Daoy (cell line): ENCODE measurements around the gene PFKFB4. TPM values are rescaled to one million over a fixed set of nuclear protein-coding genes. Genes with fewer than 3 reads are reported as not detected.
A peak's percentile ranks its signal among the peaks of the same experiment; 100 is the strongest.
"Not testable (repeated sequence)": the region's sequence is repeated elsewhere in the genome, so short reads cannot be mapped to it uniquely, and the experiment has no call there.

ENCODE experiments used
- DNase-seq: peaks from one replicate; pipeline ENCODE4 v3.0.0-alpha.2; 2015; ENCODE audit warnings: low read depth
- total RNA-seq: library from RNA; depleted of rRNA; stranded (reverse); fragments of >200 nt; shearing (Covaris generic); gene quantifications from 2 replicates; pipeline ENCODE4 v1.2.3, GENCODE V29; 2014

PFKFB4 gene
- total RNA-seq, 1 experiment from 2014 or later, result 6.9 TPM

DNA sequence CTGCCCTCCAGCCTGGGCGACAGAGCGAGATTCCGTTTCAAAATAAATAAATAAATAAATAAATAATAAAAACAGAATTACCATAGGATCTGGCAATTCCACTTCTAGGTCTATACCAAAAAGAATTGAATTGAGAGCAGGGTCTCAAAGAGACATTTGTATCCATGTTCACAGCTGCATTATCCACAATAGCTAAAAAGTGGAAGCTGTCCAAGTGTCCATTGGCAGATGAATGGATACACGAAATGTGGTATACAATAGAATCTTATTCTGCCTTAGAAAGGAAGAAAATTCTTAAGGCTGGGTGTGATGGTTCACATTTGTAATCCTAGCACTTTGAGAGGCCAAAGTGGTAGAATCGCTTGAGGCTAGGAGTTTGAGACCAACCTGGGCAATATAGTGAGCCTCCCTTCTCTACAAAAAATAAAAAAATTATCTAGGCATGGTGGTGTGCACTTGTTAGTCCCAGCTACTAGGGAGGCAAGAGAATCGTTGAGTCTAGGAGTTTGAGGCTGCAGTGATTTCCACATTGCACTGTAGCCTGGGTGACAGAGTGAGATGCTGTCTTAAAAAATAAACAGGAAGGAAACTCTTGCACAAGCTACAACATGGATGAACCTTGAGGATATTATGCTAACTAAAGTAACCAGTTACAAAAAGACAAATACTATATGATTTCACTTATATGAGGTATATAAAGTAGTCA lies 24.2 kb downstream of the PFKFB4 start:
- no peak for DNase-seq

DNA sequence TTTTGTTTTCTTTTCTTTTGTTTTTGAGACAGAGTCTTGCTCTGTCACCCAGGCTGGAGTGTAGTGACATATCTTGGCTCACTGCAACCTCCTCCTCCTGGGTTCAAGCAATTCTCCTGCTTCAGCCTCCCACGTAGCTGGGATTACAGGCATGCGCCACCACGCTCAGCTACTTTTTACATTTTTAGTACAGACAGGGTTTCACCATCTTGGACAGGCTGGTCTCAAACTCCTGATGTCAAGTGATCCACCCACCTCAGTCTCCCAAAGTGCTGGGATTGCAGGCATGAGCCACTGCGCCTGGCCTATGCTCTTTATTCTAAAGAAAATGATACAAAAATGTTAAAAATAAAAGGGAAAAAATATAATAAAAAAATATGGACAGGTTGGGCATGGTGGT lies 25.9 kb downstream of the PFKFB4 start:
- not testable (repeated sequence) for DNase-seq

DNA sequence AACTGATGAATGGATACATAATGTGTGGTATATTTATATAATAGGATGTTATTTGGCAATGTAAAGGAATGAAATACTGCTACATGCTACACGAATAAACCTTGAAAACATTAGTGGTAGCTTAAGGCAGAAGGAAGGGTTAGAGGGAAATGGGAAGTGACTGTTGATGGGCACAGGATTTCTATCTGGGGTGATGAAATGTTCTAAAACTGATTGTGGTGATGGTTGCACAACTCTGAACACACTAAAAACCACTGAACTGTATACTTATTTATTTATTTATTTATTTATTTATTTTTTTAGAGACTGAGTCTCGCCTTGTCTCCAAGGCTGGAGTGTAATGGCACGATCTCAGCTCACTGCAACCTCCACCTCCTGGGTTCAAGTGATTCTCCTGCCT lies 27.8 kb downstream of the PFKFB4 start:
- no peak for DNase-seq

DNA sequence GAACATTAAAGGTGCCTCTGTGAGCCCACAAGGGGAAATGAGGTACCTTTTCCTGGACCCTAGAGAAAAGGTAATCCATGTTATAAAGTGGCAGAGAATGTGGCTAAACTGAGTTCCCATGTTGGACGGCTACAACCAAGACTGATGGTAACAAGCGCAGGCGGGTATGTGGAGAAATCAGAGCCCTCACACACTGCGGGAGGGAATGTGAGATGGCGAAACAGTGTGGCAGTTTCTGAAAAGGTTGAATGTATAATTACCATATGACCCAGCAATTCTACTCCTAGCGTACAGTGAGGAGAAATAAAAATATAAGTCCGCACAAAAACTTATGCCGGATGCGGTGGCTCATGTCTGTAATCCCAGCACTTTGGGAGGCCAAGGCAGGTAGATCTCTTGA lies 28.6 kb downstream of the PFKFB4 start:
- no peak for DNase-seq

DNA sequence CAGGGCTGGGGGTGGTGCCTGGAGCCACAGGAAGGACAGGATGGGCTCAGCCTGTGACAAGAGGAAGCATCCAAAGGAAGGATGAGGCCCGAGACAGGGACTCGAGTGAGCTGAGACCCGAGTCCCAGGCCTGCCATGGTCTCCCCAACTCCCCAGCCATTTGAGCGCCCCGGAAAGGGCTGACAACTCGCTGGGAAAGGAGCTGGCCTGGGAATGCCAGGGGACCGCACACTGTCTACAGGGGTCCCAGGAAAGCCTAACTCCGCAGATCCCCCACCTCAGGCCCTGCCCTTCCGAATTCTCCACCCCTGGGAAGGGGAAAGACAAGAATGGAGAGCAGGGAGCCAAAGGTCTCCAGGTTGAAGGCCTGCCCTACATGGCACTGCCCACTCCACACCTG lies 31.6 kb downstream of the PFKFB4 start:
- no peak for DNase-seq

DNA sequence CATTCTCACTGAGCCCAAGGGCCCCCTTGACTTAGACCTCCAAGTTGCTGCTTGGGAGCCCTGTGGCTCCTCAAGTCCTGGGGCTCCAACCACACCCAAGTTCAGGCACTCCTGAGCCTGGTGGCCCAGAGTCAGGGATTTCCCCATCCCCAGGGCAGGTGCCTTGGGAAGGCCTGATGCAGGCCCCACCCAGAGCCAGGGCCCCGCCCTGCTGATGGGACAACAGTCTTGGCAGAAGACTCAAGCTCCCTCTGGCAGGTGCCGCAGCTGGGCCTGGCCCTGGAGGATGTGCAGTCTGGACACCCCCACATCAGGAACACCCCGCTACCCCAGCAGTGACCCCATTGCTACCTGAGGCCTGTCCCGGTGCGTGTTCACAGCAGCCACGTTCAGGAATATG lies 35.0 kb downstream of the PFKFB4 start:
- DNase-seq, result no peak

DNA sequence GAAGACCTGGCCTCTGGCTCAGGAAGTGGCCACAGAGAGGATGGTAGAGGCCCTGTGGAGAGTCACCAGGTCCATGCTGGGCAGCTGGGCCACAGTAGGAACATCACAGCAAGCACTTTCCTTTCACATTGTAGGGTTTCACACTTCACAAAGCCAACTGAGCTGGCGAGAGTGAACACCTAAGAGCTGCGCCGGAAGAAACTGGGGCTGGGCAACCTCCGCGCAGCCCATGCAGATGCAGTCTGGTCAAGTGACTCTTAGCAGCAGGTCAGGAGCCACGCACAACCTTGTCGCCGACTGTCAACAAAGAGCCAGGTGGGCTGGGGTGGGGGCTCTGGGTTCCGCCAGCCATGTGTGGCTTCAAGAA lies 37.3 kb downstream of the PFKFB4 start:
- DNase-seq, result no peak

DNA sequence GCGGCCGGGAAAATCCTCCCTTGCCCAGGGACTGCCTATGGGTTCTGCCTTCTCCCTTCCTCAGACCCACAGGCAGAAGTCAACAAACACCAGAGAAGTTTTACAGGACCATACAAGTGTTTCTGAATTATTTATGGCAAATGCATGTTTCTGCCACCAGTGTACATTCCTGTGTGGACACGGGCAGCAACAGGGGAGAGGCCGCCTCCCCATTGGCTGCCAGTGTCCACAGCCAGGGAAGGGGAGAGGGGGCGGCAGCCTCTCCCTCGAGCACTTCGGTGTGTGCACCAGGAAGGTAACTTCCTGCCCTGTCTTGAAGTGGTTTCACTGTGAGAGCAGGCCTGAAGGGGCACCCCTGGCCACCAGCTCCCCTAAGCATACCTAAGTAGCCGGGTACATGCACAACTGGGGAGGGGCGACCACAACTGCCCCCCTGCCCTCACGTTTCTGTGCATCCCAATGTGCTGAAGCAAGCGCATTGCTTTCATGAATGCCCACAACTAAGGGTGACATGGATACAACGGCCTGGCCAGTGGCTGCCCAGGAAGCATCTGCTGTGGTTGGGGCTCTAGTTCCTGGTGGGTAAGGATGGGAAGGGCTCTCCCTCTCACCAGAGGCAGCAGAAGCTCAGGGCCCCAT lies 37.8 kb downstream of the PFKFB4 start:
- DNase-seq, result no peak

DNA sequence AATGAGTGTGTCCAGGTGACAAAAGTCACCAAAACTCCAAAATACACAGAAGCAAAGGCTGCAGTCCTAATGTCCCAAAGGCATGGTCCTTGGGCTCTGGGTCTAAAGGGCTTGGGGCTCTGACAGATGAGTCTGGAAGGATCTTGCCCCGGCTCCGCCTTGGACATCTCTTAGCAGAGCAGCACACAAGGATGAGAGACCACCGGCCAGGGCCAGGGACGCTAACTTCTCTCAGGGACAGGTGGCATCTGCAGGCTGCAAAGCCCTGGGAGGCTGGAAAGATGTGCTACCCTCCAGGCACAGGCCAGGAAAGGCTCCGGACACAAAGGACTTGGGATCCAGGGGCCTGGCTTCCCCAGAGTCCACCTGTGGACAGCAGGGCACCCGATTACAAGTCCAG lies 38.5 kb downstream of the PFKFB4 start:
- DNase-seq, result no peak

DNA sequence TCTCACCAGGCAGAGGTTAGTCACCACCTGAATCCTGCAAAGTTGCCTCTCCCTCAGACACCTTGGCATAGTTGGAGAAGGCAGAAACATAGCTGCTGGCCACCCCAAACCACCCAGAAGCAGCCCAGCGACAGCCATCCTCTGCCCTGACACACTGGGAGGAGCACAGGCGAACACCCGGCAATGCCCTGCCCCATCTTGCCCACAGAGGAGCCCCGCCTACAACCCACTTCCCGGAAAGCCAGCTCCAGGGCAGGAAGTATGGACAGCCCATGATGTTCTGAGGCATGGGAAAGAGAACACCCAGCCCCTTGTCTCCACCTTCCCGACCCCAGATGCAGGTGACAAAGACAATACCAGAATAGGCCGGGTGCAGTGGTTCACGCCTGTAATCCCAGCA lies 40.0 kb downstream of the PFKFB4 start:
- DNase-seq, result no peak

DNA sequence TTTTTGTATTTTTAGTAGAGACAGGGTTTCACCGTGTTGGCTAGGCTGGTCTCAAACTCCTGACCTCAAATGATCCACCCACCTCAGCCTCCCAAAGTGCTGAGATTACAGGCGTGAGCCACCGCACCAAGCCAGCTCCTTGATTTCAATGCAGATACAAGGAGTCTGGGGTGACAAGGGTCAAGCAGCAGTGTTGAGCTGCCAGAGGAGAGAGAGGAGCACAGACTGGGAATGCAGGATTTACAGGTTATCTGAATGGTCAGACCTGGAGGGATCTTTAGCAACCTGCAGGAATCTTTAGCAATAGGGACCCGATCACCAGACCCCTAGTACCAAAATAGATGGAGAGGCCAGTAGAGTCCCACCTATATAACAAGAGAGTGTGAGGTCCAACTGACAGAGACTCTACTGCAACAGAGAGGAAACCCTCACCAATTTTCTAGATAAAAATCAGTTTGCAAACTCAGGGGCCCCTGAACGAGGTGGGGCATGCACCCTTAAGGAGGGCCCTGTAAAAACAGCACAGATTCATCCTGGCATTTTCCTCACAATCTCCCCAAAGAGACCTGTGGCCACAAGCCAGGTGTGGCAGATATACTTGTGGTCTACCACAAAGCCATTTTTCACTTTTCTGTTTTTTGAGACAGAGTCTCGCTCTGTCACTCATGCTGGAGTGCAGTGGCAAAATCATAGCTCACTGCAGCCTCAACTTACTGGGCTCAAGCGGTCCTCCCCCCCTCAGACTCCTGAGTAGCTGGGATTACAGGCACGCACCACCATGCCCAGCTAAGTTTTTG lies 42.0 kb downstream of the PFKFB4 start:
- no peak for DNase-seq

DNA sequence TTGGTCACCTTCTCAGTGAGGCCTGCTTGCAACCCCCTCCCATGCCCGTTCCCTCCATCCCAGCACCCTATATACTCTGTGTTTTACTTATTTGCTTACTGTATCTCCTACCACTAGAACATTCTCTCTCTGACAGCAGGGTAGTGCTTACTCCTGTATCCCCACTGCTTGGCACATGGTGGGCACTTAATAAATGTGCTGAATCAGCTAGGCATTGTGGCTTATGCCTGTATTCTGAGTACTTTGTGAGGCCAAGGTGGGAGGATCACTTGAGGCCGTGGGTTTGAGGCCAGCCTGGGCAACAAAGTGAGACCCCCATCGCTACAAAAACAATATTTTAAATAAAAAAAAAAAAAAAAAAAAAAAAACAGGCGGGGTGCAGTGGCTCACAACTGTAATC lies 45.1 kb downstream of the PFKFB4 start:
- DNase-seq, result no peak

DNA sequence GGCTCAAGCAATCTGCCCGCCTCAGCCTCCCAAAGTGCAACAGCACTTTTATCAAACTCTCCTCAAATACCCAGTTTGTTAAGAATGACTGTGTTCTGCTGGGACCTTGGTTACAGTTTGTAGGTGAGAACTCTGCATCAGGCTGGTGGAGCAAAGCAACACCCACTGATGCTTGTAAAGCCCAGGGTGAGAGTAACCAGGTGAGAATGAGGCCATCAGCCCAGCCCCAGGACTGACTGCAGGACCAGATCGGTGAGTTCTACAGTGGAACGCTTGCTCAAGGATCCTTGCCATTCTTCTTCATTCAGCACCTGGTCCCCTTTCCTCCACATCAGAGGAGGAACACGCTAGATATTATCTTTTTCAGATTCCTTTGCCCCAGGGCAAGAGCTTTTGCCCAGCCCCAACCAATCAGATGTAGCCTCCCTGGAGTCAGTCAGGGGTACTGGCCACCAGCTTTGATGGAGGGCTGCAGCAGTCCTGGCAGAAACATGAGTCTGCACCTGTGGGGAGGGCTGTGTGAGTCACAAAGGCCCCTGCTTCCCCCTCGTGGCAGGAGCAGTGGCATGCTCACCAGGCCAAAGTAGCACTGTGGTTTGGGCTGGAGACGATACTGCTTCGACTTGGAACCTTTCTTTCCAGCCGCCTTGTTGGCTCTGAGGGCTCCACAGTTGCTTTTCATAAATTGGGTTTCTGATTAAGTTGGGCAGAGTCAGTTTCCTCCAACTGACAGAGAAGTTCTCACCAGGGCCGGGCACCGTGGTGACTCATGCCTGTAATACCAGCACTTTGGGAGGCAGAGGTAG lies 49.1 kb downstream of the PFKFB4 start:
- DNase-seq, result peak; percentile 88

DNA sequence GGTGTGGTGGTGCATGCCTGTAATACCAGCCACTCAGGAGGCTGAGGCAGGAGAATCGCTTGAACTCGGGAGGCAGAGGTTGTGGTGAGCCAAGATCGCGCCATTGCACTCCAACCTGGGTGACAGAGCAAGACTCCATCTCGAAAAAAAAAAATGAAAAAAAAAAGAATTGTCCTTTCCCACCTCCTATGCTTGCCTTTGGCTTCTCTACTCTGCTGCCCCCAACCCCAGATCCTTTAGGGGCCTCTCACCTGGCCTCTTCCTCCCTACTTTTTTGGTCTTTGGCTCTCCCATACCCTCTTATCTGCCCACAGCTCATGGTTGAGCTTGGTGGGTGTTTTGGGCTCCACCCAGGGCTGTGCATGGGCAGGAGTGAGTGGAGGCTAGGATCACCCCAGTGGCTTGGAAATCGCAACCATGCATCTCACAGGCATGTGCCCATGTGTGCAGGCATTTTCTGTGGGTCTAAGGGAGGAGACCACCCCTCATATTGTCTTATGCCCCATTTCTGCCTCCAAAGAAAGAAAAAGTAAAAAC lies 50.6 kb downstream of the PFKFB4 start:
- DNase-seq, result no peak

DNA sequence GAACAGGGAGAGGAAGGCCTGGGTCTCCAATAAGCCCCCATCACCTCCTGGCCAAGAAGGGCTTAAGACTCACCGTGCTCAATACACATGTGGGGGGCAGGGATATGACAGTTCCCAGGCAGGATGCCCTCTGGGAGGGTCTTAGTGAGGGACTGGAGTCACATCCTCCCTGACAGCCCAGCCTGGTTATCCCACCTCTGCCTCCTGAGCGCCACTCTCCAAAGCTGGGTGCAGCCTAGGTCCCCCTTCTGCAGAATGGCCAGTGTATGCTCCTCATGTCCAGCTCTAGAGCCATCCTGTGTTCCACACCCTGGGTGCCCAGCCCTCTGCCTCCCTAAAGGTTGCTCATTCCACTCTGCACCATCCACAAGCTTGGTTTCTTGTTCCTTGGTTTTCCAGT lies 51.5 kb downstream of the PFKFB4 start:
- DNase-seq, result no peak

DNA sequence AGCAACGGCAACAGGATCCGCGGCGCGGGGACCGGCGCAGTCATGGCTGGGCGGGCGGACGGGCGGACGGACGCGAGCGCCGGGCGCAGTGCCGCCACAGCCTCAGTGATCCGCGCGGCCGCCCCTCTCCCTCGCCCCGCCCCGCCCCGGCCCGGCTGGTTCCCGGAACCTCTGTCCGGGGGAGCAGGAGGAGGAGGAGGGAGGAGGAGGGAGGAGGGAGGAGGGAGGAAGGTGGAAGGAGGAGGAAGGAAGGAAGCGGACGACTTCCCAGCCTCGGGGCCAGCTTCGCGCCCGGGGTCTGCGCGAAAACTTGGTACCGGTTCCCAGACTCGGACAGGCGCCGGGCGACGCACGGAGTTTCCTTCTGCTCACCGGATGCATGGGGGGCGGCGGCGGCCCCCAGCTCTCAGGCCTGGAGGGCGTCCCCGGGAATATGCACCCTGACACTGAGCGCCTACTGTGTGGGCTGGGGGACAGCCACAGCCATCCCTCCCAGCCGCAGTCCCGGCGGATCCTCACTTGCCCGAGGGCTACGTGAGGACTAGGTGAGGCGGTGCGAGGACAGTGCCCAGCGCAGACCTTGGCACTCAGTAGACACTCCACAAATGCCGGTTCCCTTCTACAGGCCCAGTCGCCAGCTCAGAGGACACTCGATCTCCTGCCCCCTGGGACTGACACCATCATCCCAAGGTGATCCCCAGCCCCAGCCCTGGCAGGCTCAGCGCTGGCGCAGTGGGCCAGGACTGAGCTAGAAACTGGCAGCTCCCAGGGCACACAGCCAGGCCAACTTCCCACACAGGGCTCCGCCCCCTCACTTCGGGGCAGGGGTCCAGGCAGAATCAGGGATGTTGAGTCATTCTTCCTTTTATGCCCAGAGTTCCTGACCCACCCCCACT lies 52.3 kb downstream of the PFKFB4 start, which contains the start of gene SHISA5:
TSS of gene SHISA5 (minus strand) at position 124 of the 896 bp plus-strand sequence. CDS start at position 44, 80 bp downstream.
- DNase-seq, result peak; percentile 62

DNA sequence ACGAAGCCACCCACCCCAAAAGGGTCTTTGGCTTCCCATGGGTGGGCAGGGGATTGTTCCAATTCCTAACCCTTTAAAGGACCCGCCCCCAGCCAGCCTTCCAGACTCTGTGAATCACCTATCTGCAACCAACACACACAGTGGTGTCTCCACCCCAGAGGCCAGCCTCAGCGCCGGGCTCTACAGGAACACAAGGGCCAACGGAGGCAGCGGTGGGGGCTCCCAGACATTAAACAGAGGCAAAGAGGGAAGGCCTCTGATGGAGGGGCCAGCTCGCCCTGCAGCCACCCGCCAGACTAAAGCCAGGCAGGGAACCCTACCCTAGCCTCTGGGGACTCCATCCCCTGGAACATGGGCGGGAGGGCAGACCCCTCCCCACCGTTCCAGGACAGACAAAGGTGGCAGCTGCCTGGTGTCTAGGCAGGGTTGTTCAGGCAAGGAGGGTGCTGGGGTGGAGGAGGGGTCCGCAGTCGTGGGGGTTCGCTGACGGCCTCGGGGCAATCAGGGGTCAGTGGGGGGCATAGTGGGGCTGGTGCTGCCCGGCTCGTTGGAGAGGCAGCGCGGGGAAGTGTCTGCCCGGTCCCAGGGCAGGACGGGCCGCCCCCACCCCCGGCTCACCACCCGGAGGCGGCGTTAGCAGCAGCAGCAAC lies 53.1 kb downstream of the PFKFB4 start:
- peak; percentile 46 for DNase-seq

DNA sequence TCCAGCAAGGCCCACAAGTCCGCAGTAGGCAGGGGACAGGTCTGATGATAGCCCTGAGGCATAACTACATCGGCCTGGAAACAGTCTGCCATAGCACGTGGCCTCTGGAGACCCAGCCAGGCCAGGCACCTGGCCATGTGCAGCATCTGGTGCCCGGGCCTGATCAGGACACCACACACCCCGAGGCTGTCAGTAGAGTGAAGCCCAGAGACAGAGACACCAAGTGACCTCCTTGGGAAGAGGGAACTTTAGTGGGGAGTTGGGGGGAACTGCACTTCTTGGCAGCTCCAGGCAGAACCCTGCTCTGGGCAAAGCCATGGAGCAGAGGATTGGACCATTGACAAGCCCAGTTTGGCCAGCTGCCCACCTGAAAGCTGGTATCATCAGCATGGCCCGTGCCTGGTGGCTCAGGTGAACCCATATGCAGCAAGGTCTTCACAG lies 53.9 kb downstream of the PFKFB4 start:
- DNase-seq, result no peak

DNA sequence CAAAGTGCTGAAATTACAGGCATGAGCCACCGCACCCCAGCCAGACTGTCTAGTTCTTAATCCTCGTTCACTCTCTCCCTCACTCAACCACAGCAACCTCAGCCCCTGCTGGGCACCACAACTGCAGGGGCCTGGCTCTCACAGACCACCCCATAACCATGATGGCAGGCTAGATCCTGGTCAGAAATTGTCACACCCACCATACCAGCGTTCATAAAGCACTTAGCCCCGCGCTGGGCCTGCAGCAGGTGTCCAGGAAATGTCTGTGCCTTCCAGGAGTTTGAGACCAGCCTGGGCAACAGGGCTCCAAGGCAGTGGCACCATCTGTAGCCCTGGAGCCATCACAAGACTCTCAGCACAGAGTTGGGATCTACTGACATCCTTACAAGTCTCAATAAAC lies 54.5 kb downstream of the PFKFB4 start:
- DNase-seq, result no peak

DNA sequence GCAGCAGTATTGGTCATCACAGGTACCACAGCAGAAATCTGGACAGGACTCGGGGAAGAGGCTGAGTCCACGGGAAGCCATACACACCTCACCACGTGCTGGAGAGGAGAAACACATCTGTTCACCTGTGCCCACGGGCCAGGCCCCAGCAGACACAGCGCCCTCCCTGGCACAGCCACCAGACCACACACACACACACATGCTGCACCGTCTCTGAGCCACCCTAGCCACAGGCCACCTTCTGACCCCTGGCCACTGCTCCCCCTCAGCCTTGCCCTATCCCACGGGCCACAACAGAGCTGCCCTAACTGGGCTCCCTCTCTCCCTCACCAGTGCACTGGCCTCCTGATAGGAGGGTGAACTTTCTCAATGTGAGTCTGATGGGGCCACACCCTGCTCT lies 55.4 kb downstream of the PFKFB4 start:
- no peak for DNase-seq
